NCI-H446 (cell line): ENCODE results near the gene C1QTNF6.
"Not testable (repeated sequence)": the region's sequence is repeated elsewhere in the genome, so short reads cannot be mapped to it uniquely, and the experiment has no call there.

ENCODE experiments used
- DNase-seq, 2 experiments: peaks; one replicate each; lab custom pipeline; 2025; lab: John Stamatoyannopoulos, UW

Gene C1QTNF6

GRCh38 chr22:37176464-37177061 is 11.5 kb downstream of the C1QTNF6 start:
- DNase-seq: no peak

DNA sequence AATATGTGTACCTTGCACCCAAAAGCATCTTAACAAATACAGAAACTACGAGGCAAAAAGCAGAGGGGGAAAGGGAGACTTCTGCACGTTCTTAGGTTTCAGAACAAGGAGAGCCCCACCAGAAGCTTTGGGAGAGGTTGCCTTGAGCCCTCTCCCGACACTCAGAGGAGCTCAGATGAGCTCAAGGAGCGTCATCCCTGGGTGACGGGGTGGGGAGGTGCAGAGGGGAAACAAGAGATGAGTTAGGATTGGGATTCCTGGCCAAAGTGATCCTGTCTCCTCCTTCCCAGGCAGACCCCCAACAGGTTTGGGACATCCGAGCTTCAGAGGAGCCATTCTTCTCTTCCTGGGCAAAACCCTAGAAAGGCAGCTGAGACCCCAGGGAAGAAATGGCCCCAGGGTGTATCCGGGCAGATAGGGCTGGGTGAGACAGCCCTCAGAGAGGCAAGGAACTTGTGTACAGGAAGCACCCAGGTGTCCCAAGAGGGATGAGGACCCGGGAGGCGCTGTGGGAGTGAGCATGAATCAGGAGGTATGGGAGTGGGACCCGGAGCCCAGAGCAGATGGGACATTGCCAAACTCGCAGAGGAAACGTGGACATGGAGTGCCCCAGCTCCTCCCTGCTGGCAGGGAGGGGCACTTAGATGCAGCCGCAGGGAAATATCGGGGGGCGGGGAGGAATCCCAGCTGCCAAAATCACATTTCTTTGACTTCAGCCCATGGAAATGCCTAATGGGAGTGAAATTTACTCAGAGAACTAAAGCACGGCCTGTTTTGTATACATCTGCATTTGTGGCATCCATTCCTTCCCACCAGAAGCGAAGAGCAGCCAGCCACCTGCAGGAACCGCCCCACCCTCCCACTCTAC is 12.4 kb downstream of the C1QTNF6 start:
- no peak for DNase-seq

DNA sequence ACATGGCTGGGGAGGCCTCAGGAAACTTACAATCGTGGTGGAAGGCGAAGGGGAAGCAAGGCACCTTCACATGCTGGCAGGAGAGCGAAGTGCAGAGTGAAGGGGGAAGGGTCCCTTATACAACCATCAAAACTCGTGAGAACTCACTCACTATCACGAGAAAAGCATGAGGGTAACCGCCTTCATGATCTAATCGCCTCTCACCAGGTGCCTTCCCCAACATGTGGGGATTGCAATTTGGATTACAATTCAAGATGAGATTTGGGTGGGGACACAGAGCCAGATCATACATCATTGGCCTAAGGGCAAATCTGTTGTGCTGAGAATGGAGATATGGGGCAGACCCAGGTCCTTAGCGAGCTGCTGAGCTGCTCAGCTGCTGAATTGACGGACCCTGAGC is 13.1 kb downstream of the C1QTNF6 start:
- no peak for DNase-seq

DNA sequence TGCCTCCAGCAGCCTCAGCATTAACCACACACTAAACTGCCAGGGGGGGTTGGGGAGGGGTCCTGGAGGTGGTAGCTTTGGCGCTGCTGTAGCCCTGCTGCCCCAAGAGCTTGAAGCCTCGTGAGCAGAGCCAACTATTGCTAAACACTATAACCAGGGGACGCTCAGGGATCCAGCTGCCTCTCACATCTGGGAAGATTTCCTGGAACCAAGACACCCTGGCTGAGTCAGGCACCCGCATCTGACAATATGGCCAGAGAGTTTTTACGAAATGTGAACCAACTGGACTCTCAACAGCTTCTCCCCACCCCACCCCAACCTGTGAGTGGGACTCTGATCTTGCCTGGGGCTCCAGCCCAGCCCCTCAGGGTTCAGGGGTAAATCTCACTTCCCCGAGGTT is 14.3 kb downstream of the C1QTNF6 start:
- no peak for DNase-seq

DNA sequence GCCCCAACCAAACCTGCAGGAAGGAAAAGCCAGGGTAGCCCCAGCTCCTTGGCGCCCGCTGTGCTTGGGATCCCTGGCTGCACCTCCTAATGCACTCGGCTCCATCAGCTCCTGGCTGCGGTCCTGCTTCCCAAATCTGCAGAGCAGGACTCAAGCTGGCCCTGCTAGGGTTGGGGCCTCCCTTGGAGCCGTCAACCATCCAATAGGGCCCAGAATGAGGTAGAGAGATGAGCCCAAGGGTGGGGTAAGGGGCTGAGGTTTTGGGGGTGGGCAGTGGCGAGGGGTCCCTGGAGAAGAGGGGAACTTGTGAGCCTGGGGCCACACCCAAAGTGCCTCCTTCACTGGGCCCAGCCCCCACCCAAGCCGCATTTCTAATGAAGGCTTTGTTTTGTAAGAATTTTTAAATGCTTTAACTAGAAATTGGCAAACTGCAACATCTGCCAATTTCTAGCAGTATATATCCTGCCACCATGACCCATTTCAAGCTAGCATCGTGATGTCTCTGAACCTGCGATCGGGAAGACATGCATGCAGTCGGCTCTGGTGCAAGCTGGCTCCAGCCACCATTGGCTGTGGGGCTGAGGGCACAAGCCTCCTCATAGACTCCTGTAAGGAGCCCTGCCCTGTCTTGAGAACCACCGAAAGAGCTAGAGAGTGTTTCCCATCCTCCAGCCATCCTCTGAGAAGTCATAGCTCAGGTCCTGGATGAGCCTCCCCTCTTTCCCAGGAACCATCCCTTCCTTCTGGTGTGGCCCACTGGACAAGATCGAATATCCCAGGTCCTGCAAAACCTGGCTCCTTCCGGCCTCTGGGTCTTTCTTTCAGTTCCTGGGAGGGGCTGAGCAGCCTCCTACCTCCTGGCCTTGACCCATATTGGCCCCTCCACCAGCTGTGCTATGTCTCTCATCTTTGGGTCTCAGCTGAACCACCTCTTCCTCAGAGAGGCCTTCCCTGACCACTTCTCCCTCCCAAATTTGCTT is 15.5 kb downstream of the C1QTNF6 start:
- no peak for DNase-seq

GRCh38 chr22:37171662-37172061 is 16.4 kb downstream of the C1QTNF6 start:
- no peak for DNase-seq

DNA sequence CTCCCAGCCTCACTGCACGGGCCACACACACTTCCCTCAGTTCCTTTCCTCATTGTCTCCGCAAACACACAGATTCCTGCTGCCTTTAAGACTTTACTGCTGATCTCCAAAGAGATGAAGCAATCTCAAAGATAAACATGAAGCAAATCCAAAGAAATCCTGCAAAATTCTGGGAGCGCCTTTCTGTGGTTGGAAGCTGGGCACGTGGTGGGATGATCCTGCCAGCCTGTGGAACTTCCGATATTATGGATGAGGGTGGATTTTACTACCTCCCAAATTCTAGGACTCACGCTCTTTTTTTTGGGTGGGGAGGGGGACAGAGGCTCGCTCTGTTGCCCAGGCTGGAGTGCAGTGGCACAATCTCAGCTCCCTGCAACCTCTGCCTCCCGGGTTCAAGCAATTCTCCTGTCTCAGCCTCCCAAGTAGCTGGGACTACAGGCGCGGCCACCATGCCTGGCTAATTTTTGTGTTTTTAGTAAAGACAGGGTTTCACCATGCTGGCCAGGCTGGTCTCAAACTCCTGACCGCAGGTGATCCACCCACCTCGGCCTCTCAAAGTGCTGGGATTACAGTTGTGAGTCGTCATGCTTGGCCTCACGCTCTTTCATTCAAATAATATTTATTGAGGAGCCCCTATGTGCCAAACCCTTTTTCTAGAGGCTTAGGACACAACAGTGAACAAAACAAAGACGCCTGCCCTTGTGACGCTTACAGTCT is 17.2 kb downstream of the C1QTNF6 start:
- not testable (repeated sequence) for DNase-seq

DNA sequence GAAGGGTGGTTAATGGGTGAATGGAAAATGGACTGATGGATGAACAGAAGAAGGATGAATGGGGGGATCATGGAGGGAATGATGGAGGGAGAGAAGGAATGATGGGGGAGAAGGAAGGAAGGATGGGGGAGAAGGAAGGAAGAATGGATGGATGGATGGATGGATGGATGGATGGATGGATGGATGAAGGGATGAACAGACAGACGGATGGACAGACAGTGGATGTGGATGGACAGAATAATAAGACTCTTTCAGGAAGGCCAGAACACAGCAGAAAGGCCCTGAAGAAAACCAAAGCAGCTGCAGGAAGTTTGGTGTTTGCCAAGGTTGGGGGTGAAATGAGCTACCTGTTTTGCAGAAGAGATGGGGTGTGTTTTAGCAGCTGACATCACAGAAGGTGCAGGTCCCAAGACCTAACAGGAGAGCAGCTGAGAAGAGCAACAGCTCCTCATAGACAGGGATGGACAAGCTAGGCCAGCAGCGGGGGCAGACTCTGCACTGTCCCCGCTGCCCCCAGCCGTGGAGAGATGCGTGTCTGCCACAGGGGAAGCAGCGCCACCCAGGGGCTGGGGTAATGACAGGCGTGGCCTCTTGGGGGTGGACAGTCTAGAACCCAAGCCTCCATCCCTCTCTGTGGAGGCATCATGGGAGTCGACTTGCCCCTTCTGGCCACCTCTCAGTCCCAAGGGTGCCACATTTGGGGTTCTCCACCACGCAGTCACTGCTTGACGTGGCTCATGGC is 17.9 kb downstream of the C1QTNF6 start:
- no peak for DNase-seq

GRCh38 chr22:37169406-37169805 is 18.6 kb downstream of the C1QTNF6 start:
- DNase-seq: no peak

GRCh38 chr22:37167981-37168647 is 19.9 kb downstream of the C1QTNF6 start:
- no peak for DNase-seq

- DNase-seq: no peak
Observed at GRCh38 chr22:37167176-37167980, 20.7 kb downstream of the C1QTNF6 start.

GRCh38 chr22:37166675-37167066 is 21.4 kb downstream of the C1QTNF6 start:
- DNase-seq: peak in 1 of 2 experiments; percentile 58

- no peak for DNase-seq
Observed at GRCh38 chr22:37165940-37166674, 21.9 kb downstream of the C1QTNF6 start.

- no peak for DNase-seq
Observed at GRCh38 chr22:37165066-37165465, 23.0 kb downstream of the C1QTNF6 start.

- DNase-seq: no peak
Observed at GRCh38 chr22:37164505-37164887, 23.6 kb downstream of the C1QTNF6 start.

DNA sequence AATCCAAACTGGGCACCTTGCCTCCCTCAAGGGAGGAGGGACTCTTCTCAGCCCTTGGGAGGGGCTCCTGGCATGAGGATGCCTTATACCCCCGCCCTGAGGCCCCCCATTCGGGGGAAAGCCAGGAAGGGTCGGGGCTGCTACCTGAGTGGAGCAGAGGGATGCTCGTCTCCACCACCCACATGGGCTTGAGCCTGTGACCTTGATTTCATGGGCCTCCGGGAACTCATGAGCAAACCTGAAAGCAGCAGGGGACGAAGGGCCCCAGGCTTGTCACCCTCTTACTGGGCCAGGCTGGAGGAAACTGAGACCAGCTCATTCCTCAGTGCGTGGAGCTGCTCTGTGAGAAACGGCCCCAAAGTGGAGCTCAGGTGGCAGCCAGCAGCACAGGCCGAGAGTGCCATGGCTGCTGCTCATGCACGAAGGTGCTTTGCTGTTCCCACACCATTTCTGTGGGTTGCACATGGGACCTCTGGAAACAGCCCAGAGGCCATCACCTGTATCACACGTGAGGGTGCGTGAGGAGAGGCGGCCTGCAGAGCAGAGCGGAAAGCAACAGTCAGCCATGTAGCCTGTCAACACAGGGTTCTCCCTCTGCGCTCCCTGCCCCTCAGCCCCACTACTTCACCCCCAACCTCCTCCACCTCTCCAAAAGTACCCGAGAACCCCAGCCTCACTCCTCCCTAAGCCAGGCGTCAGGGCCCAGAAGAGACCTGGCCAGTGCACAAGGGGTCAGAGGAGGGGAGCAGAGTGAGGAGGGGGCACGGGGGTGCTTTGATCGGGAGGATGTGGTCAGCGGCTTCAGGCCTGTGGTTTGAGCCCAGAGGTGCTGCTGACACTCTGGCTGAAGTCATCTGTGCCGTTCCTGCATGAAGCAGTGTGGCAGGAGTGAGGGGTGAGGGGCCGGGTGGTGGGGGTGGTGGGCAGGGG is 24.2 kb downstream of the C1QTNF6 start:
- no peak for DNase-seq

- DNase-seq: no peak
Observed at GRCh38 chr22:37163096-37163489, 25.0 kb downstream of the C1QTNF6 start.
